Fibroblast of lung (primary cell): ENCODE results near the gene TARP.

Experiments
- DNase-seq, 2 donors: peaks; one replicate each; pipeline versions ENCODE4 v3.0.0 to v3.0.0-alpha.2; 2010; ENCODE audit warnings: low read depth in 2 of 2
- H2AFZ ChIP-seq: 2 replicates; pipeline ENCODE4 v1.5.1; 2012; ENCODE audit warnings: low read length, control low read depth, inconsistent platforms
- H3K27ac ChIP-seq: 2 replicates; pipeline ENCODE4 v1.5.1; 2011; ENCODE audit warnings: low read length, control low read depth; ENCODE audit not compliant: insufficient read depth
- H3K27me3 ChIP-seq: 2 replicates; pipeline ENCODE4 v1.5.1; 2011; ENCODE audit warnings: mild to moderate bottlenecking, low read length; ENCODE audit not compliant: control insufficient read depth, insufficient read depth
- H3K36me3 ChIP-seq: 2 replicates; pipeline ENCODE4 v1.5.1; 2011; ENCODE audit warnings: low read length; ENCODE audit not compliant: control insufficient read depth, insufficient read depth
- H3K4me1 ChIP-seq: 2 replicates; pipeline ENCODE4 v1.5.1; 2011; ENCODE audit warnings: low read length; ENCODE audit not compliant: control insufficient read depth, insufficient read depth; ENCODE audit errors: extremely low read depth
- H3K4me2 ChIP-seq: 2 replicates; pipeline ENCODE4 v1.5.1; 2011; ENCODE audit warnings: low read length, control low read depth; ENCODE audit not compliant: insufficient read depth; ENCODE audit errors: extremely low read depth
- H3K4me3 ChIP-seq, 4 experiments: fragments of 200-600 bp in 1 of 4; sonication (generic) in 1 of 4; replicated peaks in 1 of 4; 2 replicates each; pipeline ENCODE4 v1.5.1; 2011 to 2016; ENCODE audit warnings: low read length in 4 of 4, low read depth in 3 of 4, mild to moderate bottlenecking in 3 of 4, control low read depth in 2 of 4, inconsistent platforms in 1 of 4, mixed read lengths in 1 of 4; ENCODE audit not compliant: insufficient read depth in 1 of 4; ENCODE audit errors: control extremely low read depth in 1 of 4
- H3K79me2 ChIP-seq: 2 replicates; pipeline ENCODE4 v1.5.1; 2012; ENCODE audit warnings: mild to moderate bottlenecking, low read length, inconsistent platforms; ENCODE audit not compliant: control insufficient read depth, insufficient read depth
- H3K9ac ChIP-seq: 2 replicates; pipeline ENCODE4 v1.5.1; 2011; ENCODE audit warnings: mild to moderate bottlenecking, low read length, control low read depth; ENCODE audit not compliant: insufficient read depth
- H3K9me3 ChIP-seq: 2 replicates; pipeline ENCODE4 v1.5.1; 2012; ENCODE audit warnings: low read depth, low read length; ENCODE audit not compliant: control insufficient read depth, insufficient read depth
- H4K20me1 ChIP-seq: 2 replicates; pipeline ENCODE4 v1.5.1; 2011; ENCODE audit warnings: low read length; ENCODE audit not compliant: control insufficient read depth, insufficient read depth; ENCODE audit errors: extremely low read depth
- EZH2 ChIP-seq: IDR thresholded peaks from 2 replicates; pipeline ENCODE4 v1.5.1; 2012; ENCODE audit warnings: low read length, control low read depth, mild to moderate bottlenecking; ENCODE audit errors: missing control alignments
- TF ChIP-seq, protein P1 (sequence below), 2 donors: IDR thresholded peaks in 1 of 2; conservative IDR thresholded peaks in 1 of 2; 1 replicate in 1 of 2; 2 replicates in 1 of 2; pipeline ENCODE4 v1.5.1; 2011 to 2012; ENCODE audit warnings: low read length in 2 of 2, control low read depth in 1 of 2, inconsistent platforms in 1 of 2, low read depth in 1 of 2, mild to moderate bottlenecking in 1 of 2

Gene TARP

GRCh38 chr7:38283107-38283506 lies 9.7 kb upstream of the TARP start:
- no peaks in the 10 kb centered on the region for H4K20me1 ChIP-seq
- H3K27me3 ChIP-seq = no peaks in the 10 kb centered on the region
- no peaks in the 10 kb centered on the region for H3K9me3 ChIP-seq
- TF ChIP-seq, protein P1, sequence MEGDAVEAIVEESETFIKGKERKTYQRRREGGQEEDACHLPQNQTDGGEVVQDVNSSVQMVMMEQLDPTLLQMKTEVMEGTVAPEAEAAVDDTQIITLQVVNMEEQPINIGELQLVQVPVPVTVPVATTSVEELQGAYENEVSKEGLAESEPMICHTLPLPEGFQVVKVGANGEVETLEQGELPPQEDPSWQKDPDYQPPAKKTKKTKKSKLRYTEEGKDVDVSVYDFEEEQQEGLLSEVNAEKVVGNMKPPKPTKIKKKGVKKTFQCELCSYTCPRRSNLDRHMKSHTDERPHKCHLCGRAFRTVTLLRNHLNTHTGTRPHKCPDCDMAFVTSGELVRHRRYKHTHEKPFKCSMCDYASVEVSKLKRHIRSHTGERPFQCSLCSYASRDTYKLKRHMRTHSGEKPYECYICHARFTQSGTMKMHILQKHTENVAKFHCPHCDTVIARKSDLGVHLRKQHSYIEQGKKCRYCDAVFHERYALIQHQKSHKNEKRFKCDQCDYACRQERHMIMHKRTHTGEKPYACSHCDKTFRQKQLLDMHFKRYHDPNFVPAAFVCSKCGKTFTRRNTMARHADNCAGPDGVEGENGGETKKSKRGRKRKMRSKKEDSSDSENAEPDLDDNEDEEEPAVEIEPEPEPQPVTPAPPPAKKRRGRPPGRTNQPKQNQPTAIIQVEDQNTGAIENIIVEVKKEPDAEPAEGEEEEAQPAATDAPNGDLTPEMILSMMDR (conservative IDR thresholded peaks at IDR 0.05 in 1 of 2, IDR thresholded peaks at IDR 0.05 in 1 of 2; ENCODE audit: low read depth in 1 of 2, low read length in 2 of 2) = no peak
- TF ChIP-seq EZH2 = no peak
- DNase-seq = no peak
- H3K9ac ChIP-seq = no peak overlapping the region
- no peak overlapping the region for H2AFZ ChIP-seq
- H3K79me2 ChIP-seq = no peaks in the 10 kb centered on the region
- H3K27ac ChIP-seq = no peak overlapping the region
- no peaks in the 10 kb centered on the region for H3K36me3 ChIP-seq
- no peak overlapping the region for H3K4me3 ChIP-seq
- no peak overlapping the region for H3K4me2 ChIP-seq
- H3K4me1 ChIP-seq = no peaks in the 10 kb centered on the region

- DNase-seq = no peak
- H3K36me3 ChIP-seq = no peaks in the 10 kb centered on the region
- no peaks in the 10 kb centered on the region for H3K9me3 ChIP-seq
- TF ChIP-seq, protein P1 (conservative IDR thresholded peaks at IDR 0.05 in 1 of 2, IDR thresholded peaks at IDR 0.05 in 1 of 2; ENCODE audit: low read depth in 1 of 2, low read length in 2 of 2) = no peak
- TF ChIP-seq EZH2 = no peak
- no peak overlapping the region for H3K9ac ChIP-seq
- no peak overlapping the region for H3K27ac ChIP-seq
- H4K20me1 ChIP-seq = no peaks in the 10 kb centered on the region
- no peaks in the 10 kb centered on the region for H3K4me1 ChIP-seq
- no peak overlapping the region for H2AFZ ChIP-seq
- H3K4me3 ChIP-seq = no peak overlapping the region
- no peak overlapping the region for H3K4me2 ChIP-seq
- no peaks in the 10 kb centered on the region for H3K27me3 ChIP-seq
- no peaks in the 10 kb centered on the region for H3K79me2 ChIP-seq
Observed at GRCh38 chr7:38282081-38282480, 8.6 kb upstream of the TARP start.

DNA sequence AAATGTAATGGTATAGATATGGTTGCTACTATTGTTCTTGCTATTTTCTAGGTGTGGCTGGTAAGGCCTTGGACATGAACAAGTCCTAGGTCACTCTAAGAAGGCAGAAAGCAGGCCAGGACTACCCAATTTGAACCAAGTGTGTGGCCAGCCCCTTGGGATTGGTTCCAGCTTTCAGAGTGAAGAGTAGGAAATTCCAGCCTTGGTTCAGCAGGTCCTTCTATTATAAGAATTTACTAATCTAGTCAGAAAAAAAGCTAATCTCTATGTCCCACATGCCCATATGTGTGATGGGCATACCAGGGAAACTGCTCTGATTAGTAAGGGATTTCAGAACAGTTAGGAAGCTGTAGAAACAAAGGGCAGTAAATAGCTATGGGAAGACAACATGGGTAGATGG lies 7.8 kb upstream of the TARP start:
- H2AFZ ChIP-seq = no peak overlapping the region
- H4K20me1 ChIP-seq = no peaks in the 10 kb centered on the region
- H3K27me3 ChIP-seq = no peaks in the 10 kb centered on the region

More for the DNA sequence above, 7.8 kb upstream of the TARP start:
- no peak for DNase-seq
- Histone ChIP-seq H3K4me3 (no peak overlapping the region), H3K4me2 (no peak overlapping the region), H3K36me3 (no peaks in the 10 kb centered on the region), H3K4me1 (no peaks in the 10 kb centered on the region), H3K79me2 (no peaks in the 10 kb centered on the region), H3K9ac (no peak overlapping the region), H3K27ac (no peak overlapping the region), H3K9me3 (no peaks in the 10 kb centered on the region)
- TF ChIP-seq, protein P1 (conservative IDR thresholded peaks at IDR 0.05 in 1 of 2, IDR thresholded peaks at IDR 0.05 in 1 of 2; ENCODE audit: low read depth in 1 of 2, low read length in 2 of 2) = no peak
- no peak for TF ChIP-seq EZH2
